ENCODE results near the gene ITPRIP.

Gene ITPRIP

GRCh38 chr10:104276192-104276591, 62.1 kb downstream of the ITPRIP start:
- no peak overlapping the region for H2AFZ ChIP-seq (ENCODE audit: low read depth, low read length)
- H3K9me3 ChIP-seq (ENCODE audit: insufficient read depth, low read length, severe bottlenecking) = no peaks in the 10 kb centered on the region
- no peaks in the 10 kb centered on the region for H3K36me3 ChIP-seq (ENCODE audit: insufficient read depth, low read length)
- no peak overlapping the region for H3K4me3 ChIP-seq (ENCODE audit: low read depth in 1 of 2, low read length in 2 of 2)
- H3K27ac ChIP-seq (ENCODE audit: low read length) = no peak overlapping the region
- no peaks in the 10 kb centered on the region for H4K20me1 ChIP-seq (ENCODE audit: insufficient read depth, low read length)
- ATAC-seq (ENCODE audit: insufficient read depth, low read depth) = no peak
- H3K79me2 ChIP-seq (ENCODE audit: insufficient read depth, low read length) = no peaks in the 10 kb centered on the region
- no peaks in the 10 kb centered on the region for H3K4me1 ChIP-seq (ENCODE audit: insufficient read depth, low read length)
- no peak for DNase-seq
- H3K4me2 ChIP-seq (ENCODE audit: insufficient read depth, low read length) = no peak overlapping the region
- H3K27me3 ChIP-seq (ENCODE audit: insufficient read depth, low read length, poor library complexity) = peaks cover 18% of the 10 kb centered on the region
- H3K9ac ChIP-seq (ENCODE audit: low read depth, low read length) = no peak overlapping the region
- TF ChIP-seq EZH2 (IDR thresholded peaks at IDR 0.05; ENCODE audit: borderline replicate concordance, low read depth, low read length, severe bottlenecking) (no peak), CTCF (IDR thresholded peaks at IDR 0.05; ENCODE audit: borderline replicate concordance, extremely low read depth, low read length, poor library complexity, severe bottlenecking) (no peak)

DNA sequence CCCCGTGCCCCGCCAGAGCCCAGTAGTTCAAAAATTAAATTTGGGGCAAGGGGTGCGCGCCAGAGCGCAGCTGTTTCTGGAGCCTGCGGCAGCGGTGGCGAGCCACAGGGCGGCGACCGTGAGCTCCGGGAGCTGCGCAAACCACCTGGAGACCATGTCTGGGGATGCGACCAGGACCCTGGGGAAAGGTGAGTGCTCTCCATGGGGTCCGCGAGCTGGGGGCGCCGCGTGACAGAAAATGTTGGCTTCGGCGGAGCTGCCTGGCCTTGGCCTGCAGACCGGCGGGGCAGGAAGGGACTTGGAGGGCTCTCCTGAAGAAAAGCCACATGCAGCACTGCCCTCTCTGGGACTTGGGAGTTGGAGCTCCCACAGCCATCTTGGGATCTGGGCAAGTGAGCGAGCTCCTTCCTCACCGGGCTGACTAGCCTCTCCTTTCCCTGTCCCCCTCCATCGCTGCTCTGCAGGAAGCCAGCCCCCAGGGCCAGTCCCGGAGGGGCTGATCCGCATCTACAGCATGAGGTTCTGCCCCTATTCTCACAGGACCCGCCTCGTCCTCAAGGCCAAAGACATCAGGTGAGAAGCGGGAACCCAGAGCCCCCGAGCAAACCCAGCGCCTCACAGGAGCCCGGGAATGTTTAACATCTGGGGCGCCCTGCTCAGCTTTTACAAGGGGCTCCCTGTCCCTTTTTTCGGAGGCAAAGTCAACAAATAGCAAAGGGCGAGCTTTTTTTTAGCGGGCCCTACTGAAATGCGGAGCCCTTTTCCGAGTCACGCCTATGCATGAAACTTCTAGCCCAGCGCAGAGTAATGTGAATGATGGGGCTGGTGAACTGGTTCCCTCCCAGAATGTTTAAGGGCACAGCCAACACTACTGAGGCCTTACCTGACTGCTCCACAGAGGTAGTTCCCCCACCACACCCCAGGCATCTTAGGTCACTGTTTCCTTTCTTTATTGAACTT, 63.2 kb downstream of the ITPRIP start:
- Histone ChIP-seq H3K4me1 (ENCODE audit: insufficient read depth, low read length) (no peaks in the 10 kb centered on the region), H3K9me3 (ENCODE audit: insufficient read depth, low read length, severe bottlenecking) (no peaks in the 10 kb centered on the region), H3K27me3 (ENCODE audit: insufficient read depth, low read length, poor library complexity) (peaks cover 18% of the 10 kb centered on the region), H3K4me3 (ENCODE audit: low read depth in 1 of 2, low read length in 2 of 2) (no peak overlapping the region), H3K4me2 (ENCODE audit: insufficient read depth, low read length) (no peak overlapping the region), H3K27ac (ENCODE audit: low read length) (no peak overlapping the region), H3K36me3 (ENCODE audit: insufficient read depth, low read length) (no peaks in the 10 kb centered on the region), H2AFZ (ENCODE audit: low read depth, low read length) (no peak overlapping the region), H4K20me1 (ENCODE audit: insufficient read depth, low read length) (no peaks in the 10 kb centered on the region), H3K79me2 (ENCODE audit: insufficient read depth, low read length) (no peaks in the 10 kb centered on the region), H3K9ac (ENCODE audit: low read depth, low read length) (no peak overlapping the region)
- TF ChIP-seq EZH2 (IDR thresholded peaks at IDR 0.05; ENCODE audit: borderline replicate concordance, low read depth, low read length, severe bottlenecking) (no peak), CTCF (IDR thresholded peaks at IDR 0.05; ENCODE audit: borderline replicate concordance, extremely low read depth, low read length, poor library complexity, severe bottlenecking) (peak; percentile 33)
- DNase-seq (no peak), ATAC-seq (ENCODE audit: insufficient read depth, low read depth) (peak; percentile 68)

DNA sequence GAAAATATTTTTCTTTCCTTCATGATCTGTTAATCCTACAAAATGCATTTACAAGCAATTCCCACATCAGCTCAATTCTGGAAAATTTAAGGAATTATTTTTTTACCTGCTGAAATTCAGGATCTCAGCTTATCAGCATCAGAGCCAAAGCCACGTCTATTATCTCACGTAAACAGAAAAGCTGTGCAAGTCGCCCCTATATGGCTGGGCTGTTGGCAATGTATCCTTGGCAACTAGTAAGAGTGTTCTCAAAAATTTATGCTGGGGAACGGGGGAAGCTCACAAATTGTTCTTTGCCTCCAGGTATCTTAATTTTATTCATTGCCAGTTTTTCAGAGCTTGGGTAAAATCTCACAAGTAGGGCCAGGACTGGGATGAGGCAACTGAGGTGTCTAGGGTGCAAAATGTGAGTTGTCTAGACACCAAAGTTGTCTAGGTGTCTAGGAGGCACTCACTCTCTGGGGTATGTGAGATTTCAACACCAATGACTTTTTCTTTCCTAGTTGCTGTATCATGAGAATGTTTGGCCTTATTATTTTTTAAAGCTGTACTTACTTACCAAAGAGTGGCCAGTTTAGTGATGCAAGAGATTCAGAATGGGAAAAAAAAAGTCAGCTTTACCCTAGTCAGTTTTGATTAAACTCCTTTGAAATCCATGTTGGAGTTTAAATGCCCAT, 64.2 kb downstream of the ITPRIP start:
- no peaks in the 10 kb centered on the region for H4K20me1 ChIP-seq (ENCODE audit: insufficient read depth, low read length)
- H2AFZ ChIP-seq (ENCODE audit: low read depth, low read length) = no peak overlapping the region
- no peak overlapping the region for H3K27ac ChIP-seq (ENCODE audit: low read length)
- no peak overlapping the region for H3K4me2 ChIP-seq (ENCODE audit: insufficient read depth, low read length)
- TF ChIP-seq CTCF (IDR thresholded peaks at IDR 0.05; ENCODE audit: borderline replicate concordance, extremely low read depth, low read length, poor library complexity, severe bottlenecking) (no peak), EZH2 (IDR thresholded peaks at IDR 0.05; ENCODE audit: borderline replicate concordance, low read depth, low read length, severe bottlenecking) (no peak)
- ATAC-seq (ENCODE audit: insufficient read depth, low read depth) (no peak), DNase-seq (no peak)
- H3K79me2 ChIP-seq (ENCODE audit: insufficient read depth, low read length) = no peaks in the 10 kb centered on the region
- H3K36me3 ChIP-seq (ENCODE audit: insufficient read depth, low read length) = no peaks in the 10 kb centered on the region
- no peak overlapping the region for H3K4me3 ChIP-seq (ENCODE audit: low read depth in 1 of 2, low read length in 2 of 2)
- no peaks in the 10 kb centered on the region for H3K9me3 ChIP-seq (ENCODE audit: insufficient read depth, low read length, severe bottlenecking)
- H3K27me3 ChIP-seq (ENCODE audit: insufficient read depth, low read length, poor library complexity) = peaks cover 18% of the 10 kb centered on the region
- peaks cover 7% of the 10 kb centered on the region for H3K4me1 ChIP-seq (ENCODE audit: insufficient read depth, low read length)
- no peak overlapping the region for H3K9ac ChIP-seq (ENCODE audit: low read depth, low read length)

Measured in DND-41 (cell line).